HL-60 (cell line): ENCODE measurements around the gene LRRTM3.

Experiments
- GABPA ChIP-seq: IDR thresholded peaks from 2 replicates; pipeline ENCODE4 v1.6.1; 2012; ENCODE audit warnings: low read depth
- SPI1 ChIP-seq: IDR thresholded peaks from 2 replicates; pipeline ENCODE4 v1.6.1; 2012; ENCODE audit warnings: low read depth, mild to moderate bottlenecking, borderline replicate concordance
- TF ChIP-seq, protein P1 (sequence below): IDR thresholded peaks from one replicate; pipeline ENCODE4 v1.5.1; 2011; ENCODE audit warnings: low read length, control low read depth, inconsistent platforms; ENCODE audit not compliant: insufficient read depth
- TF ChIP-seq, protein P2 (sequence below): IDR thresholded peaks from 2 replicates; pipeline ENCODE4 v1.6.1; 2012; ENCODE audit warnings: low read depth; ENCODE audit not compliant: insufficient replicate concordance

- TF ChIP-seq, protein P1, sequence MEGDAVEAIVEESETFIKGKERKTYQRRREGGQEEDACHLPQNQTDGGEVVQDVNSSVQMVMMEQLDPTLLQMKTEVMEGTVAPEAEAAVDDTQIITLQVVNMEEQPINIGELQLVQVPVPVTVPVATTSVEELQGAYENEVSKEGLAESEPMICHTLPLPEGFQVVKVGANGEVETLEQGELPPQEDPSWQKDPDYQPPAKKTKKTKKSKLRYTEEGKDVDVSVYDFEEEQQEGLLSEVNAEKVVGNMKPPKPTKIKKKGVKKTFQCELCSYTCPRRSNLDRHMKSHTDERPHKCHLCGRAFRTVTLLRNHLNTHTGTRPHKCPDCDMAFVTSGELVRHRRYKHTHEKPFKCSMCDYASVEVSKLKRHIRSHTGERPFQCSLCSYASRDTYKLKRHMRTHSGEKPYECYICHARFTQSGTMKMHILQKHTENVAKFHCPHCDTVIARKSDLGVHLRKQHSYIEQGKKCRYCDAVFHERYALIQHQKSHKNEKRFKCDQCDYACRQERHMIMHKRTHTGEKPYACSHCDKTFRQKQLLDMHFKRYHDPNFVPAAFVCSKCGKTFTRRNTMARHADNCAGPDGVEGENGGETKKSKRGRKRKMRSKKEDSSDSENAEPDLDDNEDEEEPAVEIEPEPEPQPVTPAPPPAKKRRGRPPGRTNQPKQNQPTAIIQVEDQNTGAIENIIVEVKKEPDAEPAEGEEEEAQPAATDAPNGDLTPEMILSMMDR: no peak
- TF ChIP-seq GABPA: no peak
- TF ChIP-seq, protein P2, sequence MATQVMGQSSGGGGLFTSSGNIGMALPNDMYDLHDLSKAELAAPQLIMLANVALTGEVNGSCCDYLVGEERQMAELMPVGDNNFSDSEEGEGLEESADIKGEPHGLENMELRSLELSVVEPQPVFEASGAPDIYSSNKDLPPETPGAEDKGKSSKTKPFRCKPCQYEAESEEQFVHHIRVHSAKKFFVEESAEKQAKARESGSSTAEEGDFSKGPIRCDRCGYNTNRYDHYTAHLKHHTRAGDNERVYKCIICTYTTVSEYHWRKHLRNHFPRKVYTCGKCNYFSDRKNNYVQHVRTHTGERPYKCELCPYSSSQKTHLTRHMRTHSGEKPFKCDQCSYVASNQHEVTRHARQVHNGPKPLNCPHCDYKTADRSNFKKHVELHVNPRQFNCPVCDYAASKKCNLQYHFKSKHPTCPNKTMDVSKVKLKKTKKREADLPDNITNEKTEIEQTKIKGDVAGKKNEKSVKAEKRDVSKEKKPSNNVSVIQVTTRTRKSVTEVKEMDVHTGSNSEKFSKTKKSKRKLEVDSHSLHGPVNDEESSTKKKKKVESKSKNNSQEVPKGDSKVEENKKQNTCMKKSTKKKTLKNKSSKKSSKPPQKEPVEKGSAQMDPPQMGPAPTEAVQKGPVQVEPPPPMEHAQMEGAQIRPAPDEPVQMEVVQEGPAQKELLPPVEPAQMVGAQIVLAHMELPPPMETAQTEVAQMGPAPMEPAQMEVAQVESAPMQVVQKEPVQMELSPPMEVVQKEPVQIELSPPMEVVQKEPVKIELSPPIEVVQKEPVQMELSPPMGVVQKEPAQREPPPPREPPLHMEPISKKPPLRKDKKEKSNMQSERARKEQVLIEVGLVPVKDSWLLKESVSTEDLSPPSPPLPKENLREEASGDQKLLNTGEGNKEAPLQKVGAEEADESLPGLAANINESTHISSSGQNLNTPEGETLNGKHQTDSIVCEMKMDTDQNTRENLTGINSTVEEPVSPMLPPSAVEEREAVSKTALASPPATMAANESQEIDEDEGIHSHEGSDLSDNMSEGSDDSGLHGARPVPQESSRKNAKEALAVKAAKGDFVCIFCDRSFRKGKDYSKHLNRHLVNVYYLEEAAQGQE: no peak
- no peak for TF ChIP-seq SPI1
Observed at GRCh38 chr10:66926841-66927240, 1.0 kb downstream of the LRRTM3 start.
